GM18502 (cell line): ENCODE data around the gene APPBP2.
"Not testable (repeated sequence)": the region's sequence is repeated elsewhere in the genome, so short reads cannot be mapped to it uniquely, and the experiment has no call there.

Source experiments
- ATAC-seq: cut with Tn5 transposase; IDR thresholded peaks from one replicate; pipeline ENCODE4 v1.9.1; 2021; ENCODE audit warnings: mild to moderate bottlenecking; ENCODE audit not compliant: unreplicated experiment, poor library complexity

Gene APPBP2

DNA sequence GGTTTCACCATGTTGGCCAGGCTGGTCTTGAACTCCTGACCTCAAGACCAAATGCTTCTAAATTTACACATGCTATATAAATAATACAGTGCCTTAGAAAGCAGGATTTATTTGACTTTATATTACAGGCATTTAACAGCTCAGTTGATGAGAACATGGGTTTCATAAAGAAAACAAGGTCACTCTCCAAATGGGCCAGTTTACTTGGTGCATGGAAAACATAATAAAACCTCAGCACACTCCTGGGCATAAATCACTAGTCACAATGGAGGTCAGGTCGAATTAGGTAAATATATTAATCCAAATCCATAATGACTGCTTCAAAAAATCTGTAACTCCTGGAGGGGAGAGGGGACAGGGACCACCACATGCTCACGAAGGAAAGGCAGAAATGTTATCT, 24.5 kb downstream of the APPBP2 start:
- no peak for ATAC-seq

DNA sequence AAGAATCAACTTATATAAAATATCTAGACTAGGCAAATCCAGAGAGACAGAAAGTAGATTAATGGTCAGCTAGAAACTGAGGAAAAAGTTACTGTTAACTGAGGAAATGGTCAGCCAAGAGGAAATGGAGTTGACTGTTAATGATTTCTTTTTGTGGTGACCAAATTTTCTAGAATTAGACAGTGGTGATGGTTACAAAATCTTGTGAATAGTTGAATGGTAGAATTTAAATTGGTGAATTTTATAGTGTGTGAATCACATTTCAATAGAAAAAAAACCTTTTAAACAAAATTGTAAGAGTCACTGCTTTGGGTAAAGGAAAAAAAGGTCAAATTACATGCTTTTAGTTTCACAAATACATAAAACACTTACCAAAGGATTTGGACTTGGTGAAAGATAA, 30.0 kb downstream of the APPBP2 start:
- ATAC-seq, result no peak

DNA sequence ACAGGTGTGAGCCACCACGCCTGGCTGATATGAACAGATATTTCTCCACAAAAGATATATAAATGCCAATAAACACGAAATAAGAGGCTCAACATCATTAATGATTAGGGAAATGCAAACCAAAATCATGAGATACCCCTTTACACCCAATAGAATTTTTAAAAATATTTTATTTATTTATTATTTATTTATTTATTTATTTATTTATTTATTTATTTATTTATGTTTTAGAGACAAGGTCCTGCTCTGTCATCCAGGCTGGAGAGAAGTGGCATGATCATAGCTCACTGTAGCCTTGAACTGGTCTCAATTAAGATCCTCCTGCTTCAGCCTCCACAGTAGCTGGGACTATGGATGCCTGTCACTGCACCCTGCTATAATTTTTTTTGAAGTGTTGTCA, 30.8 kb downstream of the APPBP2 start:
- no peak for ATAC-seq

DNA sequence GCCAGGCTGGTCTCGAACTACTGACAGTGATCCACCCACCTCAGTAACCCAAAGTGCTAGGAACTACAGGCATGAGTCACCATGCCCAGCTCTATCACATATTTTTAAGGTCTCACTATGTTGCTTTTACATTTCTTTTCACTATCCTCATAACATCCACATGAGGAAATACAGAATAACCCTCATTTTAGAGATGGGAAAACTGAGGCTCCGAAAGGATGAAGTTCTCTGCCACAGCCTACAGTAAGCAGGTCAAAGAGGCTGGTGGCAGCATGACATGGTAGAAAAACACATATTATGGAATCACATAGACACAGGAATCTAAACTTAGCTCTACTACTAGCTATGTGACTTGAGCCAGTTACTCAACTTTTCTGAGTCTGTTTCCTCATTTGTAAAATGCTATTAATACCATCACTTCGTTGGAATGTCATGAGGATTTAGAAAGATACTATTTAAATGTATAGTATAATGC, 32.2 kb downstream of the APPBP2 start:
- ATAC-seq, result no peak

DNA sequence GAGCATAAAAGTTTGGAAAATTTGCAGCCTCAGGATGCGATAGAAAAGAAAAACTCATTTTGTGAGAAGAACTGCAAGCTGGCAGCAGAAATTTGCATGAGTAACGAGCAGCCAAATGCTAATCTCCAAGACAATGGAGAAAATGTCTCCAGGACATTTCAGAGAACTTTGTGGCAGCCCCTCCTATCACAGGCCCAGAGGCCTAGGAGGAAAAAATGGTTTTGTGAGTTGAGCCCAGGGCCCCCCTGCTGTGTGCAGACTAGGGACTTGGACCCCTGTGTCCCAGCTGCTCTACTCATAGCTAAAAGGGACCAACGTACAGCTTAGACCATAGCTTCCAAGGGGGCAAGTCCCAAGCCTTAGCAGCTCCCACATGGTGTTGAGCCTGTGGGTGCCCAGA, 34.3 kb downstream of the APPBP2 start:
- ATAC-seq, result no peak

DNA sequence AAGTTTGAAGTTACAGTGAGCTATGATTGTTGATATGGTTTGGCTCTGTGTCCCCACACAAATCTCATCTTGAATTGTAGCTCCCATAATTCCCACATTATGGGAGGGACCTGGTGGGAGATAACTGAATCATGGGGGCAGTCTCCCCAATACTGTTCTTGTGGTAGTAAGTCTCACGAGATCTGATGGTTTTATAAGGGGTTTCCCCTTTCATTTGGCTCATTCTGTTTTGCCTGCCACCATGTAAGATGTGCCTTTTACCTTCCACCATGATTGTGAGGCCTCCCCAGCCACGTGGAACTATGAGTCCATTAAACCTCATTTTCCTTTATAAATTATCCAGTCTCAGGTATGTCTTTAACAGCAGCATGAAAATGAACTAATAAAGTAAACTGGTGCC, 35.4 kb downstream of the APPBP2 start:
- ATAC-seq, result not testable (repeated sequence)

DNA sequence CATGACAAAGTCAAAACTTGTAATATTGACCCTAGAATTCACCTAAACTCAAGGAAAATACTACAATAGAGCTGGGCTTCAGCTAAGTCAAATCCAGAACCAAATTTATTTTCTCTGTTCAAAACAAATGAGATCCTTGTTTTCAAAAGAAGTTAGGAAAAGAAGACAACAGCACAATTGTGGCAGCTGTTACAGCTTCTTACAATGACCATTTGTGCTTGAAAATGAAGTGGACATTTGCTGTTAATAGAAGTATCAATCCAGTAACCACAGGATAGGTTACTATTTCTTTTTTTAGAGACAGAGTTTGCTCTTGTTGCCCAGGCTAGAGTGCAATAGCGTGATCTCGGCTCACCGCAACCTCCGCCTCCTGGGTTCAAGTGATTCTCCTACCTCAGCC, 44.4 kb downstream of the APPBP2 start:
- no peak for ATAC-seq

DNA sequence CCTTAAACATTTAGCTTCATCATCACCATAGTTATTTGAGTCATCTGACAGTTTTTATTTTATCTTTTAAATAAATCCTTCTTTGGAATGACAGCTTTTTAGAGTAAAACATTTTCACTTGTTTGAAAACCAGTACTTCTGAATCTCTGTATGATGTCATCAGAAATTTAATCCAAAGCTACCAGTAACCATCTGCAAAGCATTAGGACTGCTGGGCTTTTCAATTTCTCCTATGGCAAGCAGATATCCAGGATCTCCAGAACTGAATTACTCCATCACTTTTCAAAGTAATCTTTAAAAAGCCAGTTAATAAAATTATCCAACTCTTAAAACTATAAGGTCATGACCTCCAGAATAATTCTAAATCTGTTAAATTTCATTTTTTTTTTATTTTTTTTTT, 52.3 kb downstream of the APPBP2 start:
- ATAC-seq, result no peak

DNA sequence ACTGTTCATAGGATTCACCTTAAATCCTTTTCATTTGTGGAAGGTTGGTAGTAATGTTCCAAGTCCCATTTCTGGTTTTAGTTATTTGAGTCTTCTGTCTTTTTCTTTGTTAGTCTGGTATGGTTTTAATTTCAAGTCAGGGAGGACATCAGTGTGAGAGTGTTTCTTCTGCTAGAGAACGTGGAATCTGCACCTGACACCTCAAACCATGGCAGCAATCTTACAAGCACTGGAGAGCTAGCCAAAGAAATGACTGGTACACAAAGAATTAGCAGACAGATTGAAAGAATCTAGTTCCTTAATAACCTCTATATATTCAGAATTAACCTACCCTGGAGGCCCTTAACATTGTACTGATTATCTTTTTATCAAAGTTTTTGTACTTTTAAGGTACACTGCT, 53.6 kb downstream of the APPBP2 start:
- ATAC-seq, result no peak

DNA sequence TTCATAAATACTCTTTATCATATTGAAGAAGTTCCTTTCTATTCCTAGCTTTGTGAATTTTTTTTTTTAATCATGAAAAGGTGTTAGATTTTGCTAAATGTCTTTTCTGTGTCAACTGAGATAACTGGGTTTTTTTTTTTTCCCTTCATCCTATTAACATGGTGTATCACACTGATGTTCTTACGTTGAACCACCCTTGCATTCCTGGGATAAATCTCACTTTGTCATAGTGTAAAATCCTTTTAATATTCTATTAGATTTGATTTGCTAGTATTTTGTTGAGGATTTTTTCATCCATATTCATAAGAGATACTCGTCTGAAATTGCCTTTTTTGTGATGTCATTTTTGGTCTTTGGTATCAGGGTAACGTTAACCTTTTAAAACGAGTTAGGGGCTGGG, 54.6 kb downstream of the APPBP2 start:
- ATAC-seq, result no peak

DNA sequence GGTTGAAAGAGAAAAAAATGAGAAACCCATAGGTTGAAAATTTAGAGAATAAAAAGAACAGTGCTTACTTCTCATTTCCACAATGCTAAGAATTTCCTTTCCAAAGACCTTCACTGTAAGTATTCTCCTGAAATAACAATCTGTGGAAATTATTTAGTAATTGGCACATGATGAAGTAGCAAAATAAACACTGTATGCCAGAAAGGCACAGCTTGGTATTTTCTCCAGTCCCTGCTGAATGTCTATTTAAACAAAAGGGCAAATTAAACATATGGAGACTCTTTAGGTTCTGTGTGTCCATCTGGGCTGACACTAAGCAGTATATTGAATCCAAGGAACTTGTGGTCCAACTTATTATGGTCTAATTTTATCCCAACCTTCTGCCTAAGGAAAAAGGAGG, 57.7 kb downstream of the APPBP2 start:
- ATAC-seq, result no peak

DNA sequence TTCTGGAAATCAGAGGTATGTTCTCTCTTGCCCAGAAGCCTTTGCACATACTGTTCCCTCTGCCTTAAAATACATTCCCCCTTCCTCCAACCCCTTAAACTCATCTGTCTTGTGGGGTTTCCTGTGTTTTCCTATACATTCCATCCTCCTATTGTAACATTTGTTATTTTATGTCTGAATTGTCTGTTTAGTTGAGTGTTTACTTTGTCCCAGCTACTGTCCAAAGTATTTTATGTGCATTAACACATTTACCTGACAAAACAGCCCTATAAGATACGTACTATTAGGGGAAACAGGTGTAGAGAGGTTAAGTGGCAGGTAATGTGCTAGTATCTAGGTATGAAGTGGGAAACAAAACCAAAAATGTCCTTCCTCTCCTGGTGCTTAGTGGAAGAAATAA, 61.7 kb downstream of the APPBP2 start:
- ATAC-seq, result no peak

DNA sequence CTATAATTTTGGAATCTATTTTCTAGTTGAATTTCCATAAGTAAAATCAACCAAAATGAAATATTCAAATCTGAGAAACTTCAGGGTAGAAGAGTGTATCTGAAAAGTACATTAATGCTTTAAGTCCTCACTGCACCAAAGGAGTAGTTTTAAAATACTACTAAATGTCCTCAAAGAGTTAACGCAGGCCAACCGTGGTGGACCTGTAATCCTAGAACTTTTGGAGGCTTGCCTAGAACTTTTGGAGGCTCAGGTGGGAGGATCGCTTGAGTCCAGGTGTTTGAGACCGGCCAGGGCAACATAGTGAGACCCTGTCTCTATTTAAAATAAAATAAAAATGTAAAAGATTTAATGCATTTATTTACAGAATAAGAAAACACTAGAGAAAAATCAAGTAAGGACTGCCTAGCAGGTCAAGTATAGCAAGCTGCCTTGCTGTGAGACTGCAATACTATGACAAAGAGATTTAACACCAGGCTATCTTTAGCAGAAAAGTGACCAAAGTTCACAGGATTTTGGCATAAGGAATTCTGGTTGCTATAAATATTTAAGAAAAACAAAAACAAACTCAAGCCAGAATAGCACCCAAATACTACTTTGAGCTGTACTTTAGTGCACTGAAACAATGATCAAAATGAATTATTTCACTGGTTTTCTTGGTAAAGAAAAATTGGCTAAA, 62.7 kb downstream of the APPBP2 start:
- no peak for ATAC-seq

DNA sequence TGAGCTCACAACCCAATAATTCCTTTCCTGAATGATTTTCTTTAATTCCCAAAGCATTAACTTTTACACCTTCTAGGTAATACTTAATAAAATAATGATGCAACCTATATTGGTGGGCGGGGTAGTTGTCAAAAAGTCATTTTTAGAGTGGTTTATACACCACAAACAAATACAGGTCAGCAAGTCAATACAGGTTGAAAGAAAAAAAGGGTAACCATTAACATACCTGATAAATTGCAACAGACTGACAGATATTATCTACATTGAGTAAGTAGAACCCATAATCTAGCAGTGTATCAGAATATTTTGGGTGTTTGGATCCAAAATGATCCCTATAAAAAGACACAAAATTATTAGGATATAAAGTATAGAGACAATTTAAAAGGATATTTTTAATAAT, 64.5 kb downstream of the APPBP2 start:
- ATAC-seq, result no peak

DNA sequence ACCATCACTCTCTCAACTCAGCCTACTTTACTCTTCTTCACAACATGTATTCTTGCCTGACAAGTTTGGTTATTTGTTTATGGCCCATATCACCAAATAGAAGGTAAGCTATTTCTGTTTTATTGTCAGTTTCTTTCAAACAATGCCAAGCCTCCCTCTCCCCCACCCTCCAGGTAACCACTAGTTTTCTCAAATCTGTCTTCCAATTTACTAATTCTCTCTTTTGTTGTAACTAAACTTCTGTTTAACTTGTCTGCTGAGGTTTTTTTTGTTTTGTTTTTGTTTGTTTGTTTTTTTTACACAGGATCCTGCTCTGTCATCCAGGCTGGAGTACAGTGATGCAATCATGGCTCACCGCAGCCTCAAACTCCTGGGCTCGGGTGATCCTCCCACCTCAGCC, 68.9 kb downstream of the APPBP2 start:
- ATAC-seq, result no peak

DNA sequence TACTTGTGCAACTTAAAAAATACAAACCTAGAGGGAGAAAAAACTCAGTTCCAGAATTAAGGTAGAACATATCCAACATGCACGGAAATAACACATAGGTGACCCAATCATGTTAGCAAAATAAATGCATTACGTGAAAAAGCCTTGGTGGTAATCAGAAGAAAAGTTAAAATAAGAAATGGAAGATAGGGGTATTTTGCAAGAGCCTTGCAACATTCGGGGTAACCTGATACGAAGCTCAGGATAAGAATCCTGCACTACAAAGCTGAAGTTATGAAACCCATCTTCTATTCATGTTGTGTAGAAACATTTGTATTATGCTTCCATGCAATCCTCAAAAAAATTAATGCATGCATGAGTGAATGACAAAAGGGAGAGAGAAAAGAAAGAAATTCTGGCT, 70.7 kb downstream of the APPBP2 start:
- ATAC-seq, result no peak

DNA sequence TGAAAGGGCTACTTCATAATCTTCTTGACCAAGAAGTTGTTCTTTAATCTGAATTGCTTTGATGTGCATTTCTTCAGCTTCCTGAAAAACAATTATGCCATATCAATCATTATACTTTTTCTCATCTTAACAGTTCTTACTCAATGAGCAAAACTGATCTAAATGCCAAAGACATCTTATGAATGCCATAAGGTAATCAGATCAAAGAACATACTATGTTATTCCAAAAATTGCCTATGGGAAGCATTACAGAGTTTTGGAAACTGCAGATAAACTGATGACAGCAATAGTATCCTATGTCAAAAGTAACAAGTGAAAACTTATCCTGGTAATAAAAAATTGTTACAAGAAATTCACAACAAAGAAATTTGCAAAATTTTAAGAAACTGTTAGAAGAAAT, 74.1 kb downstream of the APPBP2 start:
- no peak for ATAC-seq

DNA sequence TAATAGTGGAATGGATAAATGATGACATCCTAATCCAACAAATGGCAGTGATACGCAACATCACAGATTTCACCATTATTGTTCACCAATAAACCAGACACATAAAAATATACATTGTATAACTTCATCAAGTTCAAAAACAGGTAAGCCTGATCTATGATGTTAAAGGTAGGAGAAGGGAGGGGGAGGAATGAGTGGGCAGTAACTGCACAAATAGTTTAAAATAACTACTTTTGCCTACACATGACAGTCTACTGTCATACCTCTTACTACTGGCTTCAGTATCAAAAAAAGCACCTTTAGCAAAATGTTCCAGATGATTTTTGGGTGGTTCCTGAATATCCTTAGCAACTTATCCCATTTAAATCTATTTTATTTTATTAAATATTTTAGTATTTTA, 75.0 kb downstream of the APPBP2 start:
- no peak for ATAC-seq

DNA sequence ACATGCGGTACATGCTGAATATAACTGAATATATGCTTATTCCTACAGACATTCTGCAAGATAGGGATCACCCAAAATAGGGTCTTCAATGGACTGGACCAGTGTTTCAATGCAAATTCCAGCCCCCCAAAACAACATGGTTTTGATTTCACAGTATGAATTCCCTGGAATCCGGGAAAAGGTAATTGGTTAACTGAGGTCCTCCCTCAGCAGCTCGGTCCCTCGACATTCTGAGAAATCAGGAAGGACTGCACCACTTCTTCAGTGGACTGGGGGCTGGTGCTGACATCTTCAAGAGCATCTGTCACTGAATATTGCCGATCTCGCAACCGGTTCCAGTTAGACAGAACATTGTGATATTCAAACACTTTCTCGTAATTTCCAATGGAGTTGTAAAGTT, 78.7 kb downstream of the APPBP2 start:
- ATAC-seq, result no peak

DNA sequence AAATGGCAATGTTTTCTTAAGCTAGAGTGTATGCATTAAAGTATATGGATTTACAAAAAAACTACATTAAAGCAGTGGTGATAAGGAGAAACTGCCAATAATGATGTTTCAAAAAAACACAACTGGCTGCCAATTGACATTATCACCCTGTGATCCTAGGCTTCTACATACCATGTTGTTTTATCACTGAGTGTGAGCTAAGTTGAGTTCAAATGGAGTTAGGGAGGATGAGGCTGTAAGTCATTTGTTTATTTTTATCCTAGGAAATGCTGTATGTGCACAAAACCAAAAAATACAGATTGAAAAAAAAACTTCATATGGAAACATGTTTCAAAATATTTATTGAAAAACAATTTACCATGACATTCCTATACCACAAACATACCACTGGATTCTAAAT, 80.9 kb downstream of the APPBP2 start:
- ATAC-seq, result no peak

DNA sequence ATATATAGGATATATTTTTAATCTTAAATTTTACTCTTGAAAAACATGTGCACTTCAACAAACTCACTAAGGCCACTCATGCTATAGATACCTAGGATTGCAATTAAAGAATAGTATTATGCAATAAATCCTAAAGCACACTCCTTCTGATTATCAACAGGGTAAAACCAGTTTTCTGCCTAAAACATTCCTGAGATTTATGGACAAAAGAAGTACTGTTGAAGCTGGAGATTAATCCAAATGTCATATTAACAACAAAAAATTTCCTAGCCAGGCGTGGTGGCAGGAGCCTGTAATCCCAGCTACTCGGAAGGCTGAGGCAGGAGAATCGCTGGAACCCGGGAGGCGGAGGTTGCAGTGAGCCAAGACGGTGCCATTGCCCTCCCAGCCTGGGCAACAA, 82.3 kb downstream of the APPBP2 start:
- no peak for ATAC-seq

DNA sequence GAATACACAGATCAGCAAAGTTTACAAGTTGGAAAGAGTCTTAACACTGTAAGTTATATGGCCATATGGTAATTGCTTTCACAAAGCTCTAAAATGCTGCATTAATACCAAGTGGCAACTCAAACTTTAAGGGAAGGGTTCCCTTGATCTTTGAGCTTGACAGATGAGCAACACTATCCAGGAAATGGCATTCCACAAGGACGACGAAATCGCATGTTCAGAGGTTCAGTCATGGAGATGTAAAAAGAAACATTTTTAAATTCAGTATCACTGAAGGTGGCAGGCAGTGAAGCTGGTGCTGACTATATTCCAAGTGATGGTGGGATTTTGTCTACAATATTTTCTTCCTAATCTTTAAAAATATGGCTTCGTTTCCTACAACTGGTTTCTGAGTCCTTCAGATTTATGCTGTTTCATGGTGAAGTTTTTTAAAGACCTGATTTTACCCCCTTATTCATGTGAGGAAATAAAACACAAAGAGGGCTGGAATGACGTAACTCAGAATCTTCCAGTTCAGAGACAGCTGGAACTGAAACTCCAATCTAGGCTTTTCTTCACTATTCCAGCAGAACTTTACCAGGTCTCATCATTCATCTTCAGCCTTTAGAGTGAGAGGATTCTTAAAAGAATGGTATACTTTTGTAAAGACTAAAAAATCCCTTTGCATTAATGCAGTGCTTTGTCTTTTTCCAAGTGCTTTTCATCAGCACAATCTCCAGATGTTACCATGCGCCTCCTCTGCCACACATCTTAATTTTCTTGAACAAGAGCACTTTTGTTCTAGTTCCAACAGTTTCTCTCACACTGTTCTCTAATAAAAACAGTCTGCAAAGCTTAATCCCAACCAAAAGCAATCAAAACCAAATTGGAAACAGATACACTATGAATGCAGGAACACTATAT, 83.5 kb downstream of the APPBP2 start:
- no peak for ATAC-seq
